ENCODE results near the gene ZPLD1.

- TF ChIP-seq CTCF (IDR thresholded peaks at IDR 0.05) (no peak), EP300 (IDR thresholded peaks at IDR 0.05) (no peak), POLR2A (IDR thresholded peaks at IDR 0.05) (no peak)
These were observed 36.2 kb downstream of the ZPLD1 start for GRCh38 chr3:102471001-102471400.

All from ovary (tissue), 3 donors.